RWPE1 (cell line): ENCODE data around the gene A4GALT.
"Not testable (repeated sequence)": the region's sequence is repeated elsewhere in the genome, so short reads cannot be mapped to it uniquely, and the experiment has no call there.

Experiments
- CTCF ChIA-PET: fragments of 350-600 bp; sonication (Branson Sonifier 250); formaldehyde crosslinking; extraction: SDS; loops from one replicate; lab custom pipeline; 2021; lab: Yijun Ruan, JAX
- POLR2A ChIA-PET: fragments of 400-600 bp; formaldehyde crosslinking; extraction: SDS; loops from one replicate; lab custom pipeline; 2020; ENCODE audit warnings: antibody characterized with exemption; ENCODE audit not compliant: low non-redundant PET; lab: Yijun Ruan, JAX
- DNase-seq: peaks from one replicate; pipeline ENCODE4 v3.0.0; 2012; ENCODE audit warnings: low spot score
- H3K27ac ChIP-seq: fragments of 450-650 bp; 2 replicates; pipeline ENCODE4 v1.5.1; 2017
- CTCF ChIP-seq: fragments of 450-650 bp; conservative IDR thresholded peaks from 2 replicates; pipeline ENCODE4 v1.5.1; 2017; ENCODE audit warnings: low read depth, mild to moderate bottlenecking

The A4GALT gene

GRCh38 chr22:42754658-42755057 is 34.0 kb upstream of the A4GALT start:
- ChIA-PET CTCF (no interaction called here), POLR2A (interaction anchor here (0.7 kb wide), 1 partner anchor 114 kb away, joined by 3 read pairs; no protein-coding TSS in a partner anchor)
- H3K27ac ChIP-seq, result peak overlapping the region; percentile 77
- TF ChIP-seq CTCF, result no peak
- no peak for DNase-seq

GRCh38 chr22:42752912-42753311 is 32.2 kb upstream of the A4GALT start:
- ChIA-PET CTCF (interaction anchor here (0.5 to 0.6 kb wide), 2 partner anchors 92 to 121 kb away, joined by 3 read pairs; no protein-coding TSS in a partner anchor), POLR2A (no interaction called here)
- no peak for TF ChIP-seq CTCF
- H3K27ac ChIP-seq, result peak overlapping the region; percentile 77
- no peak for DNase-seq

GRCh38 chr22:42752230-42752746 is 31.6 kb upstream of the A4GALT start:
- CTCF ChIA-PET, result interaction anchor here (0.5 to 0.6 kb wide), 2 partner anchors 91 to 121 kb away, joined by 3 read pairs; no protein-coding TSS in a partner anchor

DNA sequence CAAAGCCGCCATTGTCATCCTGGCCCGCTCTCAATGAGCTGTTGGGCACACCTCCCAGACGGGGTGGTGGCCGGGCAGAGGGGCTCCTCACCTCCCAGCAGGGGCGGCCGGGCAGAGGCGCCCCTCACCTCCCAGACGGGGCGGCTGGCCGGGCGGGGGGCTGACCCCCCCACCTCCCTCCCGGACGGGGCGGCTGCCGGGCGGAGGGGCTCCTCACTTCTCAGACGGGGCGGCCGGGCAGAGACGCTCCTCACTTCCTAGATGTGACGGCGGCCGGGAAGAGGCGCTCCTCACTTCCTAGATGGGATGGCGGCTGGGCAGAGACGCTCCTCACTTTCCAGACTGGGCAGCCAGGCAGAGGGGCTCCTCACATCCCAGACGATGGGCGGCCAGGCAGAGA is 29.8 kb upstream of the A4GALT start:
- POLR2A ChIA-PET, CTCF ChIA-PET, DNase-seq: not testable (repeated sequence)
- H3K27ac ChIP-seq, result peak overlapping the region; percentile 86

More at GRCh38 chr22:42752230-42752746, 31.6 kb upstream of the A4GALT start:
- DNase-seq, result no peak
- POLR2A ChIA-PET, result no interaction called here
- H3K27ac ChIP-seq, result peak overlapping the region; percentile 77
- no peak for TF ChIP-seq CTCF

GRCh38 chr22:42747701-42748513 is 27.2 kb upstream of the A4GALT start:
- no peak for DNase-seq
- POLR2A ChIA-PET, result interaction anchor here (0.6 to 0.7 kb wide), 2 partner anchors 13 to 133 kb away, joined by 4 to 6 read pairs; partner anchors contain the start of gene POLDIP3
- no peak for TF ChIP-seq CTCF
- CTCF ChIA-PET, result no interaction called here
- peak overlapping the region; percentile 86 for H3K27ac ChIP-seq

DNA sequence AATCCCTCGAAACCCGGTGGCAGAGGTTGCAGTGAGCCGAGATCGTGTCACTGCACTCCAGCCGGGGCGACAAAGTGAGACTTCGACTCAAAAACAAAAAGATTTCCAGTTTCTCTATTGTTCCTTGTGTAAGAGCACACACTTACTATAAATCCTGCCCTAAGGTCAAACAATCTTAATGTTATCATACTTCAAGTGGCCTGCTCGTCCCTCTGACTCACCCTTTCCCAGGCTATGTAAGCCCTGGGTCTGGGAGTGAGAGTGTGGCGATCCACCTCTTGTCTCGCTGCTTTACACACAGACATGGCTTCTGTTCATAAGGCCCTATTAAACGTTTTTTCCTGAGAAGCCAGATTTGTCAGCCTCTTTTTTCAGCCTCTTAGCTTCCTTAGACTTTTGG is 24.4 kb upstream of the A4GALT start:
- peak; percentile 33 for DNase-seq
- peak overlapping the region; percentile 87 for H3K27ac ChIP-seq
- CTCF ChIA-PET, result no interaction called here
- POLR2A ChIA-PET, result no interaction called here
- TF ChIP-seq CTCF, result no peak
